ENCODE data around the gene ELMO1.

Gene ELMO1

DNA sequence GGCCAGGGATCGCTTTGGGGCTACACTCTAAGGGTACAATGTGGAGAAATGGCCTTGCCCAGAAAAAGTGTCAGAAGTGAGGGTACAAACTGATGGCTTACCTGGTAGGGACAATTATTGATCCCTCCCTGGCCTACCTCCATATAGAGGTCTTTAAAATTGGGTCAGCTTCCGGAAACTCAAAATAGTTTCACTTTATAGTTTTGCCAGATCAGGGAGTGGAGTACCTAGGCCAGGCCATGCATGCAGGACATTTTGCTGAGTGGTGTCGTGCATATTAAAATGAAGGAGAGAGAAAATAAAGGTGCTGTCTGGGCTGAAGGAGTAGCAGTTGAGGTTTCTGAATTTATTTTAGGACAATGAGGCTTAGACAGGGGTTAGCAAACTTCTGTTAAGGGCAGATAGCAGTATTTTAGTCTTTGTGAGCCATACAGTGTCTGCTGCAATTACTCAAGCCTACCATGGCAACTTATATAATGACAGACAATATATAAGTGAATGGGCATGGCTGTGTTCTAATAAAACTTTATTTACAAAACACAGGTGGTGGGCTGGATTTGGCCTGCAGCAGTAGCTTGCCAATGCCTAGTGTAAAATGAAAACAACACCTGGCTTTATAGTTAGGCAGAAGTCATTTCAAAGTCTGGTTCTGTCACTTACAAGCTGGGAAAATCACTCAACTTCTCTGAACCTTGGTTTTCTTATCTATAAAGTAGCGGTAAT lies 547.5 kb downstream of the ELMO1 start:
- DNase-seq (ENCODE audit: low read depth in 2 of 3, low spot score in 1 of 3): no peak

DNA sequence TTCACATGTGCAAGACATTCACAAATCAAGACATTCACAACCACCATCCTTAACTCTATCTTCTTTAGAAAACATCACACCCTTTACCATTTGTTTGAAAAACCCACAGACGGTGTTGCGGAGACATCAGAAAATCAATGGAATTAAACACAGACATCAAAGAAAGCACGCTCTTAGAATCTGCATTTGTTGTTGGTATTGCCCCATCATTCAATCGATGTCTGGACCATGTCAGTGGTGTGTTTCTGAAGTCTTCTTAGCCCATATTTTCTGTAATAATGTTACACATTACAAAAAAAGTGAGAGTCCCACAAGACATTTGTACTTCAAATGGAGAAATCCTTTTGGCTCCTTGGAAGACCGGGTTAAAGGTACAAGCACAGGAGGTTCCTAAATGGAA lies 550.5 kb downstream of the ELMO1 start:
- DNase-seq (ENCODE audit: low read depth in 2 of 3, low spot score in 1 of 3): no peak

DNA sequence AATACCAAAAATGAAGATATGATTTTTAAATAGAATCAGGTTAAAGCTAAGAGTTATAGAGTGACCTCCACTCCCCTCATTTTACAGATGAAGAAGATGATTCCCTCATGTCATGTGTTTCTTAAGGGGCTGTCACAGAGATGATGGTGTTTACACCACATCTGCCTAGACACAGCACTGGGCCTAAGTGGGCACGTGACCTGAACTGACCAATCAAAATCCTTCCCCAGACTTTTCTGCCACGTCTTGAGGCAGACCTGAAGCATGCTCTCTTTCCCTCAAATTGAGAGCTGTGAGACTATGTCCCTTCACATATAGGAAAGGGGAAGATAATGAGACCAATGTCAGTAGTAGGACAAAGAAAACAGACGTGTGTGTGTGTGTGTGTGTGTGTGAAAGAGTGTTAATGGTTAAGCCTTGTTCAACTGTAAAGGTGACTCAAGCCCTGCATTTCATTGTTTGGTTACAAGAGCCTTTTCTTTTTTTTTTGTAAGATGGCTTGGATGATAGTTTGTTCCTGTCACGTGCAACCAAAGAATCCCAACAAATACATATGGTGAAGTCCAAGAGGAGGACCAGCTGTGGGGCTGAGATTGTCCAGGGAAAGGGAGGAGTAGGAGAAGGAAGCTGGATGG lies 551.6 kb downstream of the ELMO1 start:
- no peak for DNase-seq (ENCODE audit: low read depth in 2 of 3, low spot score in 1 of 3)

DNA sequence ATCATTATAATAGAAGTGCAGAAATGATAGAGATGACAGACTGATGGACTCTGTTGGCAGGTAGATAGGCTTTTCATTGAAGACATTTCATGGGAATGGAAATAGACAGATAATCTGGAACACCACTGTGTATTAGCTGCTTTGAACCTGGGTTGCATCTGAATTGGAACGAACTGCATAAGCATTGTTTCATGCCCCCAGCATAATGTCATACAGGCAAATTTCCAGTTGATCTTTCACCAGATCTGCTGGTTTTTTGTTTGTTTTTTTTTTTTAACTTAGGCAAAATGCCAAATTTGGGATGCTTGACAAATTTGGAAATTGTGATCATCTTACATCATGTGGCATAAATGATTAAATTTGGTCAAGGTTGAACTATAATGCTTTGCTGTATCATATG lies 552.2 kb downstream of the ELMO1 start:
- no peak for DNase-seq (ENCODE audit: low read depth in 2 of 3, low spot score in 1 of 3)

DNA sequence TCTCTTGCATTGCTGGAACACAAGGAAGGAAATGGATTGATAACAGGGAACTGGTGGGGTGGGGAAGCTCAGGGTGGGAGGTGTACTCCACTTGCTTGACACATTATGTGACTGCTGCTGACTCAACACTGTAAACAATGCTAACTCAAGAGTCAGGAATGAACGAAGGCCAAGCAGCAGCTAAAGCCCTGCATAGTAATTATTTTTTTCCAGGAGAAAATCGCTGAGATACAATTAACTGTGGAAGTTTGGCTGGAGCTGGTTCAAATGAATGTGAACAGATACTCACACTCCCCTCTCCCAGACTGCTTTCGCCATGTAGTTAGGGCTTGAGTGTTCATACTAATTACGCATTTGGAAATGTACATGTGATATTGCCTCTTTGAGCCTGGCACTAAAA lies 553.5 kb downstream of the ELMO1 start:
- no peak for DNase-seq (ENCODE audit: low read depth in 2 of 3, low spot score in 1 of 3)

DNA sequence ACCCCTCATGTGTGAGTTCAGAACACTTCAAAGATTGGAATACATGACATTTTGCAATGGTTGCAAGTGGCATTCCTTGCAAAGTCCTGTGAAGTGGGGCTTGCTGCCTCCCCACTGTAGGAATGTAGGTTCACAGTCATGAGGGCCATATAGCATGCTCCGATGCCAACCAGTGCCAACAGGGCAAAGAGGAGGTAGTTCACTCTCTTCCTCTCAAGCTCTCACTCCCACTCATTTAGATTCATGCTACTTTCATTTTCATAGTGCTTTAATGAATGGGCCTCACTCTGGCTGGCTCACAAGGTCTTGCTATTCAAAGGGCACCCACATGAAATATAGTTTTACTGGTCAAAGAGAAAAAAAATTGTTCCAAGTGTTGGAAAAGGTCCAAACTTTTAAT lies 554.5 kb downstream of the ELMO1 start:
- no peak for DNase-seq (ENCODE audit: low read depth in 2 of 3, low spot score in 1 of 3)

DNA sequence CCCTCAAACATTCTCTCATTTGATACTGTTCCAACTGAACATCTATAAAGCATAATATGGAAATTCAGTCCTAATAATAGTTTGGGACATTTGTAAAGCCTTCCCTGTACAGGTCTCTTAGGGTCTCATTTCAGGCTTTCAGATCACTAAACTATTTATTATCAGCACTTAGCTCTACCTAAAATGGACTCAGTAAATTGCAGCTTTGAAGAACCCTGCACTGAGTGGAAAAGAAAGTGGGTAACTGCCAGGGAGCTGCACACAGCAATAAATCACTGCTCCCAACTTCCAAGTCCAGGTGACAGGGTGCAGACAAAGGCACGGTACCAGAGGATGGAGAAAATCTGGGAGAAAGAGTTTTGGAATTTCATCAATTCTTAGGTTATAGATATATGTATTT lies 559.5 kb downstream of the ELMO1 start:
- DNase-seq (ENCODE audit: low read depth in 2 of 3, low spot score in 1 of 3): no peak

DNA sequence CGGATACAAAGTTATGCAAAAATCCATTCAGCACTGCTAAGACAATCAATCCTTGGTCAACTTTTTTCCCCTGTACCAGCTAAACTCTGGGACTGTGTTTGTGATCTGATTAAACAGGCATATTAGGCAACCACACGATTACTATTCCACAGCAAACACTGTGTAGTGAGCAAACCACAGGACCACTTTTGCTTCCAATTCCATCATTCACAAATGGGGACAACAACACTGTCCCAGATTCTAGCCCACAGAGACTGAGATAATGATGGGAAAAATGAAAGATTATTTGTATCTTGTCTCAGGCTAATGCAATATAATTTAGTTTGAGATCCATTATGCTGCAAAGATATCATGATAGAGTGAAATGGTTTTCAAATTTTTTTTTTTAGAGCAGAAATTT lies 560.7 kb downstream of the ELMO1 start:
- no peak for DNase-seq (ENCODE audit: low read depth in 2 of 3, low spot score in 1 of 3)

DNA sequence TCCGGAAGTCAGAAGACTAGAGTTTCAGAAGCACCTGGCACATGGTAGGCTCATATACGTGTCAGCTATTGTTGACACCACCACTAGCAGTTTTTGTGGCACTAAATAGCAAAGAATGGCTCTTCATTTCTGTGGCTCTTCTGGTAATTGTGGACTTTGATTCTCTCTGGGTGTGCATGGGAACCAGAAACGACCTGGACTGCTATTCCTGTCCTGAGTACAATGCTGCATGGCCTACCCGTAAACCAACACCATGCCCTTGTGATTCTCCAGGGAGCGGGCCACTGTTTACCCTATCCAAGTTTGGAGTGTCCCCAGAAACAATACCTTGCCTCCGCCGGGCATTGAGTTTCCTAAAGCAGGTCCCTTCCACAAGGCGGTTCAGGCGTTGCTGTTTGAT lies 561.4 kb downstream of the ELMO1 start:
- no peak for DNase-seq (ENCODE audit: low read depth in 2 of 3, low spot score in 1 of 3)

DNA sequence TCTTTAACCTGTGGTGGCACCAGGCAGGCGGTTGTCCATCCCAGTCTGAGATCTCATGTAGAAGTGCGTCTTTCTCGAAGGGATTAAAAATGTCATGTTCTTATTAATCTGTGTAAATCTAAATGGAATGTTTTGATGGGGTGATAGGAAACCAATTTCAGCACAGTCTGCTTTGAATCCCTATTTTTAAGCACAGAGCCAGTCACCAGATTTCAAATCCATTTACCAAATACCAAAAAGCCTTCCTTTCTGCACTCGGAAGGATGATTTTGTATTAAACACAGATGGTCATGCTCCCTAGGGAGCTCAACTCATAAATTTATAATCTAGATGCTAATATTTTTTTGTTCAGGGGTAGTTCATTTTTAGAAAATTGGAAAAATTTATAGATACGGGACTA lies 563.8 kb downstream of the ELMO1 start:
- DNase-seq (ENCODE audit: low read depth in 2 of 3, low spot score in 1 of 3): no peak

DNA sequence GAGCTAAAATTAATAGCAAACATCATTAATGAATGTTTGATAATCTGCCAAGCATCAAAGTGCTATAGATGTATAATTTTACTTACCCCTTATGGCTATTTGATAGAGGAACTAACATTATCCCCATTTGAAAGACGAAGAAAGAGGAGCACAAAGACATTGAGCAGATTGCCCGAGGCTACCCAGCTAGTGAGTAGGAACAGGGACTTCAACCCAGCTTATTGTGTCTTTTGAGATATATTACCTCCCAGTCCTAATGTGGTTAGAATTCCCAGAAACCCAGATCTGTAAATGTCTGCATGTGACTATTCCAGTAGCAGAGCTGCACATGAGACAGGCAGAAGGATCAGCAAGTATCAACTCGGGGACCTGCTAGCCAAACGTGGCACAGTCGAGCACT lies 564.3 kb downstream of the ELMO1 start:
- no peak for DNase-seq (ENCODE audit: low read depth in 2 of 3, low spot score in 1 of 3)

DNA sequence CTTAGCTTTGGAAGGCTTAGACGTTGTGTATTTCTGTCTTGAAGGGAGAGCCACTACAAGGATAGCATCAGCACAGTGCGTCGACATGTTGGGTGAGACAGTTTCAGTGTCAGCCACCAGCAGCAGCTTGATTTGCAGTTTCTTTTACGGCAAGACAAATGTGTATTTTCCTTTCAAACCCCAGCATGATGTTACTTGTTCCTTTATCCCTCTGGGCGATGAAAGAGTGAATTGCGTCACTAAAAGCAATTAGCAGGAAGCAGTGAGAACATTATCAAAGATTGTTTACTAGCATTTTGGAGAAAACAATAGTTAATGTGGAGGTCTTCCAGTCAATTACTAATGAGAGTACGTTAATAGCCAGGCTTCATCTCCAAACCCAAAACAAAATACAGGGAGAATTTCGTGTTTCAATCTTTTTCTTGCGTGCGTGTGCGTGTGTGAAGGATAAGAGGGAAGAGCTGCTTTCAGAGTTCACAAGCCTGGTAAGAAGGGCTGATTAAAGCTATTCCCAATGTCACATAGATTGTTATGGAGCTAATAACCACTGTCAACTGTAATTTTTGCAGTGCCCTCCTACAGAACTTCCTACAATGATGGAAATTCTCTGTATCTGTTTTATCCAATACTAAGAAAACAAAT lies 567.3 kb downstream of the ELMO1 start:
- DNase-seq (ENCODE audit: low read depth in 2 of 3, low spot score in 1 of 3): no peak

DNA sequence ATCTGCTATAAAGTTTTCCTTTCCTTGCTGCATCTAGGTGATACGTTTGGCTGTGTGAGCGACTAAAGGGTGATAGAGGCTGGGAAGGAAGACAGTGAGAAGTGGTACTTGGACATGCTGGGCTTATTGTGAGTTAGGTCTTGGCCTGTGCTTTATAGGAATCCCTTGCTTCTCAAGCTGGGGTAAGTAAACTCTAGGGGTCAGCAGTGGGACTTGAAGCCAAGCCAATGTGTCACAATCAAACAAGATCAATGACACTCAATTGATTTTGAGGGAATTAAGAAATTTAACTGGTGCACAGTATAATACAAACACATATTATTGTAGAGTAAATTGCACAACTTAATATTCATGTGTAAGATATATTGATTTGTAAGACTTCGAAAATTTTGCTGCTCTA lies 568.6 kb downstream of the ELMO1 start:
- DNase-seq (ENCODE audit: low read depth in 2 of 3, low spot score in 1 of 3): no peak

DNA sequence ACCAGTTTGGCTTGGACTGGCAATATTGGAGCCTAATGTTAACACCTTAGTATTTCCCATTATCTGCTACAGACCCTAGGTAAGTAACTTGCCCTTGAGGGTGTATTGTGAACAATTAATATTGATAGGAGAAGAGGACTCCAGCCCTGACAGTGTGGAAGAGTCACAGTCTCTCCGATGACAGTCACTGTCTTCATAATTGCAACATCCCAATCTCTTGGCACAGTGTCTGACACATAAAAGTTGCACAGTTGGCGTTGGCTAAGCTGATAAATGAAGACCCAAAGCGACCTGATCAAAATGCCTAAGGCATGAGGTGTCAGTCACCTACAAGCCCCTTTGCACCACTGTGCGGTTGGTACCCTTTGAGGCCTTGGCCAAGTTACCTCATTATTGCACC lies 569.6 kb downstream of the ELMO1 start:
- DNase-seq (ENCODE audit: low read depth in 2 of 3, low spot score in 1 of 3): no peak

DNA sequence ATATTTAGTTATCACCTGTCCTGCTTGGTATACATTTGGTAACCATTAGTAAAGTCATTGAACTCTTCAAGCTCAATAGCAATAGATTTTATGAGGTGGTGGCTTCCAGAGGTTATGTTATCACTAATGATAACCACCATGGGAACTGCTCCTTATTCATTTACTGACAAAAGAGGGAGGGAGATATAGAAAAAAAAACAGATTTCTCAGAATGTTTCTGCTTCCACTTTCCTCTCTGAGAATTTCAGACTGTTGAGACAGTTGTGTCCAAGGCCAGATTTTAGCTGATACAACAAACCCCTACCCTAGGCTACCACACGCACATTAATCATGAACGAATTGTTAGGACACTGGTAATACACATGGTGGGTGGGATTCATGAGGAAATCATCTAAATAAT lies 570.4 kb downstream of the ELMO1 start:
- no peak for DNase-seq (ENCODE audit: low read depth in 2 of 3, low spot score in 1 of 3)

DNA sequence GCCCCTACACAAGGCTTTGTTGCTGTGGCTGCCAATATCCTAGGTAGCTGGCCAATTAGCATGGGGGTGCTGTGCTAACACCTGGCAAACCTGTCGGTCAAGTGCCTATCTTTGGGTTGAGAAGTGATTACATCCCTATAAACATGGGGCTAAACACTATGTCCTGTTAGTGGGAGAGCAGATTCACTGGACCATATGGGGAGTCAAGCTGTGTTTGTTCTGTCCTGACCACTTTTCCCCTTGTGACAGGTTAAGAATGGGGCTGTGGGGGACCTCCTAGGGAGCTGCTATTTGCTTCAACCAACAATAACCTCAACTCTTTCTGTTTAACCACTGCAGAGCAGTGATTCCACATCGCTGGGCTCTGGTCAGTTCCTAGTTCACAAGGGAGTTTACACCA lies 572.9 kb downstream of the ELMO1 start:
- no peak for DNase-seq (ENCODE audit: low read depth in 2 of 3, low spot score in 1 of 3)

DNA sequence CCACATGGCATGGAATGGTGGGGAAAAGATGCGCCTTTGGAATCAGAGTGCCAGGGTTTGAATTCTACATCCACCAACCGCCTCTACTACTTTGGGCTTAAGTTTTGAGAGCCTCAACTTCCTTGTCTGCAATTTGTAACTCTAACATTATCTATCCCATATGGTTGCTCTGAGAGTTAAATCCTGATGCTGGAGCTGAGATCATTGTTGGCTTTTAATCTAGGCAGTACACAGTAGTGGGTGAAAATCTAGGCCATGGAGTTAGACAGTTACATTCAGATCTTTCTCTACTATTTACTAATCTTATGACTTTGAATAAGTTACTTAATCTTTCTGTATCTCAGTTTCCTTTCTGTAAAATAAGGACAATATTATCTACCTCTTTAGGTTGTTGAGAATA lies 574.6 kb downstream of the ELMO1 start:
- DNase-seq (ENCODE audit: low read depth in 2 of 3, low spot score in 1 of 3): no peak

DNA sequence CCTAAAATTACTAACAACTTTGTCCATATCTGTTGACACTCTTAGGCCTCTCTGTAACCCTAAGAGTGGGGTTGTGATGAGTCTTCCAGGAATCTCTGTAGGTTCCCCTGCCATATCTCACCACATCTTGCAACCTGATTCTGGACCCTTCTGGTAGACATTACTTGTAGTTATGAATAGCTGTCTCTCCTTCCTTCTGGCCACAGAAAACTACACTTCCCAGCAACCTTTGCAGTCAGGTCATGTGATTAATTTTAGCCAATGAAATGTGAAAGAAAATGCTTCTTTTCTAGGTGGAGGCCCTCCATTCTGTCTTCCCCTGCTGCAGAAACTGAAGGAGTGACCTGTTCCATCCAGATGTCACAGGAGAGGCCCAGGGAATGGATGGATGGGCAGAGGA lies 576.8 kb downstream of the ELMO1 start:
- DNase-seq (ENCODE audit: low read depth in 2 of 3, low spot score in 1 of 3): peak in 1 of 3 donors; percentile 12

DNA sequence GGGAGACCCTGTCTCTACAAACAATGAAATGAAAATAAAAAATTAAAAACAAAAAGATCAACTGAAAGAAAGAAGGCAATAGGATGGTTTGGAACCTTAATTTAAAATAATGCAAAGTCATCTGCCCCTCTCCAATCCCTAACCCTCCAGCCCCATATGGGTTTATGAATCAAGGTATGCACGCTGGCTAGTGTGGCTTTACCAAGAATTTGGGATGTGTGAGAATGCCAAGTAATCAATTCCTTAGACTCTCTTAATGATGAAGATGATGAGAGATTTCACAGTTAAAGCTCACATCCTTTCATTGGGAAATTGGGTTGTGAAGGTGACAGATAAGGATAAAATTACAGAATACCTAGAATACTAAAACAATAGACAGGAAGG lies 577.3 kb downstream of the ELMO1 start:
- DNase-seq (ENCODE audit: low read depth in 2 of 3, low spot score in 1 of 3): no peak

DNA sequence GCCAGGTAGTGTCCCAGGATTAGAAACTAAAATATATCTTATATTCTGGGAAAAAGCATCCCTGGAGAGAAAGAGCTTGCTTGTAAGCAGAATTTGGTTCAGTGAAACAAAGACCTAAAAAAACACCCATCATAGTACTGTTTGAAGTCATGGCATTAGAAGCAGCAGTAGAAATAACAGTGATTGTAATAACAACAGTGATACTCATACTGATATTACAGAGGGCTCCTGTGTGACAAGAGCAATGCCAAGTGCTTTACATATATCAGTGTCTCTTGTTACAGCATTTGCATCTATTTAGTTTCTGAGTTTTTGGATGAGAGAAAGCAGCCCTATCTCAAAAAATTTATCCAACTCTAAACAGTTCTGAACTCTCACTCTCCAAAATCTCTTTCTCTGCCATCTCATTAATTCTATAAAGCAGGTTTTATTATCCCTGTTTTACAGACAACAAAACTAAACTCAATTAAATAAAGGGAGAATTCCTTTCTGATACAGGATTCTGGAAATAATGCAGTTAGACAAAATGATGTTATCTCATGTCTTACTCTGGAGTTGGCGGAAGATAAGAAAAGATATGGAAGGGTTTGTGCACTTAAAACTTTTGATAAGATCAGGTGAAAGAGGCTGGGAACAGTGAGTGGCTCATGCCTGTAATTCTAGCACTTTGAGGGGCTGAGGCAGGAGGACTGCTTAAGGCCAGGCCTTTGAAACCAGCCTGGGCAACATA lies 577.9 kb downstream of the ELMO1 start:
- no peak for DNase-seq (ENCODE audit: low read depth in 2 of 3, low spot score in 1 of 3)

DNA sequence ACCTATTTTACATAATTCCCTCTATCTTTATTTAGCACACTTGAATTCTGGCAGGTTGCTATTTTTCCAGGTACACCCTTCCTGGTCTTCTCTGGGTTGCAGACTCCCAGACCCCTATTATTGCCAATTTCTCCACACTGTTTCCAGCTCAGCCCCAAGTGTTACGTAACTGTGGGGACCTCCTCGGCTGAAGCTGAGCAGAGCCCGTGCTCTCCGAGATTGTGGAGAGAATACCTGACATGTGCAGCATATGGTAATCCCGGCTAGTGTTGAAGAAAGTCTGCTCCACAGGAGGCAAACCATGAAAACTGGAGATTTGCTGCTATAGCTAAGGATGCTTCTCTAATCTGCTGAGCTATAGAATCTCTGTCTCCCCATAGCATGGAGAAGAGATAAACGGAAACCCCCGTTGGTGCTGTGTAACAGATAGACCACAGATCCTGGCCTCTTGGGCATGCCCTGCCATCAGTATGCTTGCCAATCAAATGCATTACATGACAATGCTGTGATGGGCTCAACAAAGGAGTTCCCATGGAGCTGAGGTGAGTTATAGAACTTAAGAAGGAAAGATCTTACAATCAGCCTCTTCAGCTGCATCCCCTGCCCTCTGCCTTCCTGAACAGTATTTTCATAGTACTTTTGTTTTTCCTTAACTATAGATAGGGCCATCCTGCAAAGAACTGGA lies 579.8 kb downstream of the ELMO1 start:
- no peak for DNase-seq (ENCODE audit: low read depth in 2 of 3, low spot score in 1 of 3)

DNA sequence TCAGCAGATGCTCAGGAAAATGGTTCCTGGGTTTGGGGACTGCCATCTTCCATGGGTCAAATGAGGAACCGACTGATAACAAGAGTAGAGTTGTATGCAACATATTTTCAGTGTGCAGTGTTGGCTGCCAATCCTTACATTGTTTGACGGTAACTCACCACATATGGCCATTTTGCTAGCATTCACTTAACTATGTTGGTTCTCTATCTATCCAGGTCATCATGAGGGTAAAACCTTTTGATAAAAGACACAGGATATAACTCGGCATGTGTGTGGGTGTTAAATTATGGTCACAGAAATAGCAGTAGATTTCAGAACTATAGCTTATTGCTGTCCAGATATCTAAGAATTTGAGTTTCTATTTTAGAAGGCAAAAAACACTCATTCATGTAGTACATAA lies 583.6 kb downstream of the ELMO1 start:
- no peak for DNase-seq (ENCODE audit: low read depth in 2 of 3, low spot score in 1 of 3)
